HTR-8/SVneo (cell line): Measurements from ENCODE around the gene SCAMP5.

ENCODE experiments used
- DNase-seq: peaks from one replicate; pipeline ENCODE4 v3.0.0; 2011; ENCODE audit warnings: low spot score, mixed read lengths; ENCODE audit not compliant: insufficient read length
- FAIRE-seq: peaks from 2 replicates; lab custom pipeline; 2011; peaks lifted over from hg19 to GRCh38; lab: Jason Lieb, UNC

SCAMP5 gene

GRCh38 chr15:75043509-75044257 lies 48.3 kb downstream of the SCAMP5 start:
- DNase-seq (no peak), FAIRE-seq (no peak)

DNA sequence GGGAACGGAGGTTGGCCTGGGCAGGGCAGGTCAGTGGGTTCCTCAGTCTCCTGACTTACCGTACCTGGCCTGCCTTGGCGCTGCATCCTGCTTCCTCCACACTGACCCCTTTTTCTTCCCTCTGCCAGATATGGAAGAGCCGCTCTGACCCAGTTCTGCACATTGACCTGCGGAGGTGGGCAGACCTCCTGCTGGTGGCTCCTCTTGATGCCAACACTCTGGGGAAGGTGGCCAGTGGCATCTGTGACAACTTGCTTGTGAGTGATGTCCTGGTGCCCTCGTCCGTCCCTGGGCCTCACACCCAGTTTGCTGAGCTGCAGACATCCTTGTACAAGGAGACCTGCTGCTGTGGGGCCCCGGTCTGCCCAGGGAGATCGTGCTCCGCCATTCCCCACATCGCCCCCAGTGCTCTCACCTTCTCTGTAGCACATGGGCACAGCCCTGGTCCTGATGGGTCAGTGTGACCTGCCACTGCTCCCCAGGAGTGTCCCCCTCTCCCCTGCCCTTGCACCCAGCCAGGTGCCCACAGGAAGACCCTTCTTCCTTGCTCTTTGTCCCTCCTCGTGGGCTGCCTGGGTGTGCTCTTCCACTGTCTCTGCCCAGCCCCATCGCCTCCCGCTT lies 49.0 kb downstream of the SCAMP5 start:
- no peak for FAIRE-seq

GRCh38 chr15:75045332-75046015 lies 50.1 kb downstream of the SCAMP5 start:
- DNase-seq = no peak
- FAIRE-seq = no peak

More for the DNA sequence above, 49.0 kb downstream of the SCAMP5 start:
- no peak for DNase-seq

- DNase-seq = no peak
- no peak for FAIRE-seq
Observed at GRCh38 chr15:75048394-75048793, 53.0 kb downstream of the SCAMP5 start.

DNA sequence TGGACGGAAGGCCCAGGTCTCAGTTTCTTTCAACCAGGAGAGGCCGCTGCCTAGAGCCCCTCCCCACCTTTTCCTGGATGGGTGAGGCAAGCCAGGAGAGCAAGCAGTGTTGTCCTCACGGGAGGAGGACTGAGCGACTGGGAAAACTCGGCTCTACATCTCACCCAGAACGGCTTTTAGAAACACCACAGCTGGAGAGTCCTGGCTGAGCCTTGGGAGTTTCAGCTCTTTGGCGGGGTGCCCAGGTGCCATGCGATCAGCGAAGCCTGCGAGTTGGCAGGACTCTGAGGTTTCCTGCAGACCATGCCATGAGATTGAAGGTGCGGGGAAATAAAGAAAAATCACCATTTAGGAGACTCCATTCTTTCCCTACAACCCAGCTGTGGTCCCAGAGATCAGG lies 54.0 kb downstream of the SCAMP5 start:
- DNase-seq (no peak), FAIRE-seq (no peak)

DNA sequence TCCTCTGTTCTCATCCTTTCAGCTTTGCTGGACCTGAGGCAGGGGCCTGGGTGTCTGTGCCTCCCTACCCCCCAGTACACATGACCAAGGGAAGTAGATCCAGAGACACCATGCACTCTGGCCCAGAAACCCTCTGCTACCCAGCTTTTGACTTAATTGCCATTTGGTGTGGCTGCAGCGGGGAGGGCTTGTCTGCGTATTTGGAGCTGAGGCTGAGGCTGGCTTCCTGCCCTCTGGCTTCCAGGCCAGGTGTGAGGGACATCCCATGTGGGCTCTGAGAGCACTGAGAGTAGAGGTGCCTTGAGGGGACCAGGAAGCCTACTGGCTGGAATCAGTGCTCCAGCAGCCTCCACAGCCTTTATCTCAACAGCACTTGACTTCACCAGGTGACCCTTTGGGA lies 54.9 kb downstream of the SCAMP5 start:
- no peak for FAIRE-seq
- DNase-seq = no peak

DNA sequence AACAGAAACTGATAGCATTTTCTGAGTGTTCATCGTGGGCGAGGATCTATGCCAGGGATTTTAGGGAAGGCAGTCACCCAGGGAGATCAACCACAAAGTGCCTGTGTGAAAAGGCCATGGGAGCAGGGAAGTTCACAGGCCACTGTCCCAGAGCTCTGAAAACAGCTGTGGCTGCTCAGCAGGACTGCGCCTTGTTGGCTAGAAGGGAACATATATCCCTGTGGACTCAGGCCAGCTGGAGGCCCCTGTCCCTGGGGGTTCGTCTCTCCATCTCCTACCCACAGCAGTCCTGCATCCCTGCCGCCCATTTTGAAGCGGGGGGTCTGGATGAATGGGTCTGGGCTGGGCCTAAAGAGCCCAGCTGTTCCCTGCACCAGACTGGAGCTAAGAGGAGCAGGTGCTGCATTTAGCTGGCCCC lies 55.8 kb downstream of the SCAMP5 start:
- no peak for DNase-seq
- no peak for FAIRE-seq

DNA sequence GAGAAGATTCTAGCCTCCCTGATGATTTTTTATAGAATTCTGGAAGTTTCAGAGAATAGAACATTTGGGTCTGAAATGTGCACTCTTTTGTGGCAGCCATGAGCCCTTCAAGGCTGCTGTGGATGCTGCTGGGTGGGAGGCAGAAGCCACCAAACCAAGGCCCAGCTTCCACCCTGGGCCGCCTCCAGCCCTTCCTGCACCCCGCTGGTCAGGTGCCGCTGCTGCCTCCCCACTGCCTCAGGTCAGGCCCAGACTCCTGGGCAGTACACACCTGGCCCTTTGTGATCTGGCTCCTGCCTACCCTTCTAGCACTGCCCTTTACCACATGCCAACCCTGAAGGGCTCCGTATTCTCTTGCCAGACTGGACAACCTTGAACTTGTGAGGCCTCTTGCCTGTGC lies 56.3 kb downstream of the SCAMP5 start:
- no peak for FAIRE-seq
- no peak for DNase-seq

DNA sequence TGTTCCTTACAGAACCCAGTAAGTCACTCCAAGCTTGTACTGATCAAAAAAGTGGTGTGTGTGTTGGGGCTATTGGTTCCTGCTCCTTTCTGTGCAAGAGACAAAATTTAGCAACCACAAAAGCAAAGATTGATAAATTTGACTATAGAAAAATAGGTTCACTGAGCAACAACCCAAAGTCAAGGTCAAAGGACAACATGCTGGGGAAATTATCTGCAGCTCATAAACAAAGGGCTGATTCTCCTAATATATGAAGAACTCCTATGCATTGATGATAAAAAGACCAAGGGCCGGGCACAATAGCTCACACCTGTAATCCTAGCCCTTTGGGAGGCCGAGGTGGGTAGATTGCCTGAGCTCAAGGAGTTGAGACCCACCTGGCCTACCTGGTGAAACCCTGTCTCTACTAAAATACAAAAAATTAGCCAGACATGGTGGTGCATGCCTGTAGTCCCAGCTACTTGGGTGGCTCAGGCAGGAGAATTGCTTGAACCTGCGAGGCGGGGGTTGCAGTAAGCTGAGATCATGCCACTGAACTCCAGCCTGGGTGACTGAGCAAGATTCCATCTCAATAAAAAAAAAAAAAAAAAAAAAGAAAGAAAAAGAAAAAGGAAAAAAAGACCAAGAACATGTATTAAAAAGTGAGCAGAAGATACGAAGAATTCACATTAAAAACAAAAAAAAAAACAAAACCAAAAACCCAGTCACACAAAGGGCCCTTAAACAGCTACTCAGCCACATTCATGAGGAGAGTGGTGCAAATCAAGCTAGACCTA lies 57.8 kb downstream of the SCAMP5 start:
- FAIRE-seq = no peak
- DNase-seq = no peak

DNA sequence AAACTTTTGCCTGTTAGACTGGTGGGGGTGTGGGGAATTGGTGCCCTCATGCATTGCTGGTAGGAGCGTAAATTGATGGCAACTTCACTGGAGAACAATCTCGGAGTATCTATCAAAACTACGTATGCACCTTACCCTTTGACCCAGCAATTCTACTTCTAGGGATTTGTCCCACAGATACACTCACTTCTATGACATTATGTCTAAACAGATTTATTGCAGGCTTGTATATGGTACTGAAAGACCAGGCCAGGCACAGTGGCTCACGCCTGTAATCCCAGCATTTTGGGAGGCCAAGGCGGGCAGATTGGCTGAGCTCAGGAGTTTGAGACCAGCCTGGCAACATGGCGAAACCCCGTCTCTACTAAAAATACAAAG lies 58.4 kb downstream of the SCAMP5 start:
- FAIRE-seq = no peak

GRCh38 chr15:75054172-75054897 lies 59.0 kb downstream of the SCAMP5 start:
- FAIRE-seq = no peak

More for the DNA sequence above, 58.4 kb downstream of the SCAMP5 start:
- DNase-seq = no peak

GRCh38 chr15:75056036-75056435 lies 60.7 kb downstream of the SCAMP5 start:
- no peak for FAIRE-seq
- DNase-seq = no peak

More at GRCh38 chr15:75054172-75054897, 59.0 kb downstream of the SCAMP5 start:
- no peak for DNase-seq

DNA sequence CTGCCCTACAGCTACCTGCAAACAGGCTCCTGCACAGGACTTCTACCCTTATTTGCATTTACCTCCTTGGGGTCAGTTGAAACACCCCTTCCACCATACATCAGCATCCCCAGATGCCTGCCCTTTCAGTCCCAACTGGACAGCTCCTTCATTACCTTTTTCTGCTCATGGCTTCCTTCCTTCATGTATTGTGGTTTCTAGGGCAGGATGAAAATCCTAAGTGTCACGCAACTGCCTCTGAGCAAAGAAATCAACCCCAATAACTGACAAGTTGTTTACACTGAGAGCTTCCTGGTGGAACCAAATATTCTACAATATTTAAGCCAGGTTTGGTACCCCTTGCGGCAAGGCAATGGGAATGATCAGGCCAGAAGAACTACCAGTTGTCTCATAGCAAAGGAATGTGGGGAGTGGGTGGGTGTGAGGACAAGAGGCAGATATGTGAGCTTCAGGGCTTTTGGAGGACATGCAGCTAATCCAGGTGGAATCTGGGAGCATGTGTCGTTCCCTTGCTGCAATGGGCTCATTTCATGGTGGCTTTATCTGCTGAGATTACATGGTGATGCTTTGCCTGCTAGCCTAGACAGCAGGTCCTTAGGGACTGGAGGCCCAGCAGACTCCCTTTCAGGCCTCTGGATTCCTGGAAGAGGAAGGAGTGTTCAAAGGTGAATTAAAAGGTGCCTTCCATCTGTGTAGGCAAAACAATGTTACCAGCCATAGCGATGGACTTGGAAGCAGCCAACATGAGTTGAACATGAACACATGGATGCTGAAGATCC lies 63.0 kb downstream of the SCAMP5 start:
- FAIRE-seq = no peak
- DNase-seq = peak; percentile 52

- FAIRE-seq = no peak
- DNase-seq = no peak
Observed at GRCh38 chr15:75059607-75060006, 64.2 kb downstream of the SCAMP5 start.

- FAIRE-seq (no peak), DNase-seq (no peak)
Observed at GRCh38 chr15:75061272-75061671, 65.9 kb downstream of the SCAMP5 start.

DNA sequence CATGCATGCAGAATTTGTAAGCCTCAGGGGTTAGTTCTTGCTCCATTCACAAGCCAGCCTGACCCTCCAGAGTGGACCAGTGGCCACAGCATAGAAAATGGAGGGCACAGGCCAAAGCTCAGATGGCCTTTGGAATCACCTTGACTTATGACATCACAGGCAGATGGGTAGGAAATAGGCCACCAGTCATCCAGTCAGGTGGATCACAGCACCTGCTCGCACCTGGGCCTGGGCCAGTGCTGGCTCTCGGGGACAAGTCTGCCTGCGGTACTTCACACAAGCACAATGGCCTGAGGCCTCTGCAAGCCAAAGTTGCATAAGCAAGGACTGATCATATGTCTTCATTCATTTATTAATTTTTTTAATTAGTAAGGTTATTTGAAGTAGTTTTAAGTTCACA lies 67.3 kb downstream of the SCAMP5 start:
- DNase-seq = no peak

GRCh38 chr15:75063338-75063737 lies 68.0 kb downstream of the SCAMP5 start:
- FAIRE-seq (no peak), DNase-seq (no peak)

More for the DNA sequence above, 67.3 kb downstream of the SCAMP5 start:
- no peak for FAIRE-seq

DNA sequence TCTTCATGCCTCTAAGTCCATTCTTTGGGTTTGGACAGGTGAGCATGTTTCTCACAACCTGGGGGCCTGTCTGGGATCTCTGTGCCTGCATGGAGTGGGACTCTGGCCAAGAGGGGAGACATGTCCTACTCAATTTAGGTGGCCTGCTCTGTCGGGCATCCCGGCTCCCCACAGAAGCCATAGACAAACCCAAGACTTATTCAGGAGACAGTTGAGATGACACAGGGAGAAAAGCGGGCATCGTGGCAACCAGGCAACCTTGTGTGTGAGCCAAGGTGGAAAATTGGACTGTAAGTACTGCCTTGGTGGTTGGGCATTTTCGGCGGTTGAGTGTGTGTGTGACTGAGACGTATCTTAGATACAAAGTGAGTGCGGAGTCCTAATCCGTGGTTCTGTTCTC lies 68.5 kb downstream of the SCAMP5 start:
- DNase-seq (no peak), FAIRE-seq (no peak)

GRCh38 chr15:75064846-75065245 lies 69.5 kb downstream of the SCAMP5 start:
- DNase-seq (no peak), FAIRE-seq (no peak)
